ENCODE results near the gene MFAP2. TPM values are rescaled to one million over a fixed set of nuclear protein-coding genes. Genes with fewer than 3 reads are reported as not detected.

MFAP2 gene
- 0.41 to 0.92 TPM (median 0.60 TPM) in 5 replicates for total RNA-seq (2022; extraction: Qiagen RNA extraction; ENCODE audit: low read depth)

GRCh38 chr1:16980473-16981268 is at the start of gene MFAP2:
TSS of gene MFAP2 (minus strand) at chr1:16980620. CDS start at chr1:16978273, 2,347 bp downstream.

GRCh38 chr1:17011439-17012307 is 31.3 kb upstream of the MFAP2 start, which contains the start of gene ATP13A2:
TSS of gene ATP13A2 (minus strand) at chr1:17011928. CDS start at chr1:17011738, 190 bp downstream.

Other genes starting within 250 kb of the MFAP2 start
- gene RNU1-4, start 240.1 kb downstream of the MFAP2 start, total RNA-seq (2022; extraction: Qiagen RNA extraction; ENCODE audit: low read depth): 36.3 TPM in 1 of 5 replicates, not detected in the others
- 36.3 TPM in 1 of 5 replicates, not detected in the others for gene RNU1-2, start 84.6 kb downstream of the MFAP2 start, total RNA-seq (2022; extraction: Qiagen RNA extraction; ENCODE audit: low read depth)
- 7.4 to 8.4 TPM (median 7.7 TPM) in 5 replicates for gene CROCC, start 58.7 kb downstream of the MFAP2 start, total RNA-seq (2022; extraction: Qiagen RNA extraction; ENCODE audit: low read depth)
- gene ATP13A2, start 31.3 kb upstream of the MFAP2 start, total RNA-seq (2022; extraction: Qiagen RNA extraction; ENCODE audit: low read depth): 22.8 to 29.7 TPM (median 28.4 TPM) in 5 replicates
- 95.9 to 111 TPM (median 108 TPM) in 5 replicates for gene SDHB, start 73.4 kb upstream of the MFAP2 start, total RNA-seq (2022; extraction: Qiagen RNA extraction; ENCODE audit: low read depth)
- gene PADI2, start 138.8 kb upstream of the MFAP2 start, total RNA-seq (2022; extraction: Qiagen RNA extraction; ENCODE audit: low read depth): 0.87 to 1.5 TPM (median 1.00 TPM) in 5 replicates
- gene PADI1, start 224.5 kb upstream of the MFAP2 start, total RNA-seq (2022; extraction: Qiagen RNA extraction; ENCODE audit: low read depth): 1.2 to 2.4 TPM (median 1.4 TPM) in 5 replicates

All from A549 treated with GW870086 at 1 μM for 4 hours (cell line).